ENCODE measurements around the gene KCND3.

DNA sequence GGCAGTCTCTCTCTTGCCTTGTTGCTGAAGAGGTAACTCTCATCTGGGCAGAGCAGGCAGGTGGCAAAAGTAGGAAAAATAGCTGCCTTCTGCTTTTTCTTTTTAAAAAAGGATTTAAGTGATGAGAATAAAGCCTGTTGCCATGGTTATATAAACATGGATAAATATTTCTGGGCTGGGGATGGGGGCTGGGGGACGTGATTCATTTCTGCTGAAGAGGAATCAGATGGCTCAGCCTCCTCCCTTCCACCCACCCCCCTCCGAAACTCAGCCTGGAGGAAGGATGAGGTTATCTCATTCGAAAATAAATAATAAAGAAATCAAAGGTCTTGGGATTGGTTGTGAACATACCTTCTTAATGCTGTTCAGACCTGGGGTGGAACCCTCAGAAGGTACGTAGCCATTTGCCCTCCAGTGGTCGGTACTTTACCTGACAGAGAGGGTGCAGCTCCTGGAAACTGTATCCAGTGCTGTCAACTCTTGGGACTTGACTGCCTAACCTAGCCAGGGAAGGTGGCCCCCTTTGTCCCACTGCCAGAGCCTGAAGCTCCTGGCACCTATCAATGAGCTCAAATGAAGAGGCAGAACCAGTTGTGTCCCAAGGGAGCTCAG is 246.4 kb downstream of the KCND3 start:
- TF ChIP-seq POLR2A (IDR thresholded peaks at IDR 0.05; ENCODE audit: low read depth, low read length) (no peak), POLR2AphosphoS5 (IDR thresholded peaks at IDR 0.05; ENCODE audit: low read depth, low read length) (no peak)

All from GM12892 (cell line).